IPS DF 4.7 (cell line): ENCODE results near the gene LHFPL3.
"Not testable (repeated sequence)": the region's sequence is repeated elsewhere in the genome, so short reads cannot be mapped to it uniquely, and the experiment has no call there.

Experiments
- DNase-seq: peaks from one replicate; pipeline ENCODE4 v3.0.0-alpha.2; 2013; ENCODE audit warnings: low spot score; ENCODE audit errors: extremely low read depth

LHFPL3 gene

GRCh38 chr7:104482362-104483037 lies 154.1 kb downstream of the LHFPL3 start:
- no peak for DNase-seq

GRCh38 chr7:104486931-104487330 lies 158.5 kb downstream of the LHFPL3 start:
- DNase-seq = no peak

- no peak for DNase-seq
Measured at GRCh38 chr7:104487642-104488041, 159.2 kb downstream of the LHFPL3 start.

GRCh38 chr7:104497379-104497967 lies 169.1 kb downstream of the LHFPL3 start:
- no peak for DNase-seq

- no peak for DNase-seq
Measured at GRCh38 chr7:104499975-104500374, 171.6 kb downstream of the LHFPL3 start.

- DNase-seq = no peak
Measured at GRCh38 chr7:104509874-104510273, 181.5 kb downstream of the LHFPL3 start.

- DNase-seq = no peak
Measured at GRCh38 chr7:104524853-104525252, 196.4 kb downstream of the LHFPL3 start.

GRCh38 chr7:104528142-104528541 lies 199.7 kb downstream of the LHFPL3 start:
- no peak for DNase-seq

GRCh38 chr7:104529567-104529966 lies 201.2 kb downstream of the LHFPL3 start:
- no peak for DNase-seq

- DNase-seq = no peak
Measured at GRCh38 chr7:104530251-104530650, 201.8 kb downstream of the LHFPL3 start.

- no peak for DNase-seq
Measured at GRCh38 chr7:104534149-104534548, 205.7 kb downstream of the LHFPL3 start.

GRCh38 chr7:104535841-104536240 lies 207.4 kb downstream of the LHFPL3 start:
- DNase-seq = no peak

GRCh38 chr7:104536956-104537355 lies 208.6 kb downstream of the LHFPL3 start:
- no peak for DNase-seq

GRCh38 chr7:104538152-104538551 lies 209.7 kb downstream of the LHFPL3 start:
- no peak for DNase-seq

- DNase-seq = no peak
Measured at GRCh38 chr7:104541897-104542296, 213.5 kb downstream of the LHFPL3 start.

GRCh38 chr7:104548861-104549260 lies 220.5 kb downstream of the LHFPL3 start:
- DNase-seq = no peak

- no peak for DNase-seq
Measured at GRCh38 chr7:104550362-104550761, 222.0 kb downstream of the LHFPL3 start.

- DNase-seq = no peak
Measured at GRCh38 chr7:104551226-104551625, 222.8 kb downstream of the LHFPL3 start.

GRCh38 chr7:104552102-104552501 lies 223.7 kb downstream of the LHFPL3 start:
- DNase-seq = peak; percentile 36

- no peak for DNase-seq
Measured at GRCh38 chr7:104553074-104553473, 224.7 kb downstream of the LHFPL3 start.

- DNase-seq = not testable (repeated sequence)
Measured at GRCh38 chr7:104563350-104563901, 235.0 kb downstream of the LHFPL3 start.

GRCh38 chr7:104569751-104570150 lies 241.3 kb downstream of the LHFPL3 start:
- no peak for DNase-seq

GRCh38 chr7:104572554-104572953 lies 244.2 kb downstream of the LHFPL3 start:
- DNase-seq = no peak
